Tibial artery (tissue), 4 donors: ENCODE data around the gene PRKCB.

Source experiments
- DNase-seq, 2 donors: peaks; one replicate each; pipeline ENCODE4 v3.0.0-alpha.2; 2019
- H3K27ac ChIP-seq, 2 donors: fragments of 200-600 bp; sonication (generic) in 1 of 2; 1 replicate in 1 of 2; 2 replicates in 1 of 2; pipeline ENCODE4 v1.5.1; 2018 to 2019; ENCODE audit warnings: mild to moderate bottlenecking in 1 of 2
- H3K27me3 ChIP-seq, 2 donors: fragments of 200-600 bp; sonication (generic) in 1 of 2; one replicate each; pipeline versions ENCODE4 v1.5.1 to v1.6.0; 2016 to 2019
- H3K36me3 ChIP-seq, 3 donors: fragments of 200-600 bp; sonication (generic) in 2 of 3; one replicate each; pipeline ENCODE4 v1.5.1; 2016 to 2019; ENCODE audit warnings: mild to moderate bottlenecking in 2 of 3
- H3K4me1 ChIP-seq, 4 donors: fragments of 200-600 bp; sonication (generic) in 2 of 4; 1 replicate in 3 of 4; 2 replicates in 1 of 4; pipeline ENCODE4 v1.5.1; 2016 to 2019
- H3K4me3 ChIP-seq, 2 donors: fragments of 200-600 bp; sonication (generic) in 1 of 2; 1 replicate in 1 of 2; 2 replicates in 1 of 2; pipeline ENCODE4 v1.5.1; 2018 to 2019; ENCODE audit warnings: mild to moderate bottlenecking in 2 of 2
- H3K9me3 ChIP-seq, 3 donors: fragments of 200-600 bp; sonication (generic) in 1 of 3; one replicate each; pipeline ENCODE4 v1.5.1; 2016 to 2019
- intact Hi-C: fragments of 100-400 bp; cut with DNase I; formaldehyde crosslinking; loops from one replicate; pipeline ENCODE4 v1.15.0; 2023; ENCODE audit warnings: low total_unique reads
- TF ChIP-seq, protein P1 (sequence below), 2 experiments: fragments of 200-600 bp in 1 of 2; fragments of 450-650 bp in 1 of 2; IDR thresholded peaks; one replicate each; pipeline ENCODE4 v1.5.1; 2017 to 2019; ENCODE audit warnings: antibody characterized with exemption in 2 of 2, mild to moderate bottlenecking in 1 of 2, moderate library complexity in 1 of 2

The PRKCB gene

DNA sequence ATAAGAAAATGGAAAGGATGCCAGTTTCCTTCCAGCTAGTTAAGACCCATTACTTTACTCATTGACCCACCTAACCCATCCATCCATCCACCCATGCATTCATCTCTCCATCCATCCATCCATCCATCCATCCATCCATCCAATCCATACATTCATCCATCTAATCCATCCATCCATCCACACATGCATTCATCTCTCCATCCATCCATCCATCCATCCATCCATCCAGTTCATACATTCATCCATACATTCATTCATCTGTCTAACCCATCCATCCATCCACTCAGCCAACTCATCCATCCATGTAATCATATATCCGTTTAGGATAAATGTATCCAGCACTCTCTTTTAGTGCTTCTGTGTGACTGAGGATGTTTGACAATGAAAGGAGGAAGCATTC lies 241.5 kb downstream of the PRKCB start:
- H3K9me3 ChIP-seq: no peaks in the 10 kb centered on the region
- intact Hi-C loops: no loop called here
- TF ChIP-seq, protein P1, sequence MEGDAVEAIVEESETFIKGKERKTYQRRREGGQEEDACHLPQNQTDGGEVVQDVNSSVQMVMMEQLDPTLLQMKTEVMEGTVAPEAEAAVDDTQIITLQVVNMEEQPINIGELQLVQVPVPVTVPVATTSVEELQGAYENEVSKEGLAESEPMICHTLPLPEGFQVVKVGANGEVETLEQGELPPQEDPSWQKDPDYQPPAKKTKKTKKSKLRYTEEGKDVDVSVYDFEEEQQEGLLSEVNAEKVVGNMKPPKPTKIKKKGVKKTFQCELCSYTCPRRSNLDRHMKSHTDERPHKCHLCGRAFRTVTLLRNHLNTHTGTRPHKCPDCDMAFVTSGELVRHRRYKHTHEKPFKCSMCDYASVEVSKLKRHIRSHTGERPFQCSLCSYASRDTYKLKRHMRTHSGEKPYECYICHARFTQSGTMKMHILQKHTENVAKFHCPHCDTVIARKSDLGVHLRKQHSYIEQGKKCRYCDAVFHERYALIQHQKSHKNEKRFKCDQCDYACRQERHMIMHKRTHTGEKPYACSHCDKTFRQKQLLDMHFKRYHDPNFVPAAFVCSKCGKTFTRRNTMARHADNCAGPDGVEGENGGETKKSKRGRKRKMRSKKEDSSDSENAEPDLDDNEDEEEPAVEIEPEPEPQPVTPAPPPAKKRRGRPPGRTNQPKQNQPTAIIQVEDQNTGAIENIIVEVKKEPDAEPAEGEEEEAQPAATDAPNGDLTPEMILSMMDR (IDR thresholded peaks at IDR 0.05): no peak
- peaks cover 0 to 27% (median 3%) of the 10 kb centered on the region in 4 donors for H3K4me1 ChIP-seq
- no peak overlapping the region for H3K4me3 ChIP-seq
- H3K27me3 ChIP-seq: no peaks in the 10 kb centered on the region
- H3K36me3 ChIP-seq: no peaks in the 10 kb centered on the region
- H3K27ac ChIP-seq: no peak overlapping the region
- no peak for DNase-seq

DNA sequence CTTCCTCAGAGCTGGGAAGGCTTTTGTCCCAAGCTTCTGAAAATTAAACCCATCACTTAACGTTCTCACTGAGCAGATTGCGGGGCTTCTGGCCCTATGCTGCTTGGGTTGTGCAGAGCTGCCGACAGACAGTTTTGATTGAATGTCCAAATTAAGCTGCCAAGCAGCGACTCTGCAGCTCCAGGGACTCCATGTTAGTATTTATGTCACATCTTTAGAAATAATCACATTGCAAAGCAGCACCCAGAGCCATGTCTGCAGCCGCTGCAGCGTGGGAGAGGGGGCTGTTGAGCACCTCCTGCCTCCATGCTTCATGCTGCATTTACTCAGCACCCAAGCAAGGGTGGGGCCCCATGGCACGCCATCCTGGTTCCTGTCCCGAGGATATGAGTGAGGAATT lies 242.2 kb downstream of the PRKCB start:
- Histone ChIP-seq H3K4me3 (no peak overlapping the region), H3K4me1 (peaks cover 0 to 23% (median 3%) of the 10 kb centered on the region in 4 donors), H3K27ac (no peak overlapping the region), H3K27me3 (no peaks in the 10 kb centered on the region), H3K9me3 (no peaks in the 10 kb centered on the region), H3K36me3 (no peaks in the 10 kb centered on the region)
- TF ChIP-seq, protein P1 (IDR thresholded peaks at IDR 0.05): no peak
- intact Hi-C loops: no loop called here
- no peak for DNase-seq

DNA sequence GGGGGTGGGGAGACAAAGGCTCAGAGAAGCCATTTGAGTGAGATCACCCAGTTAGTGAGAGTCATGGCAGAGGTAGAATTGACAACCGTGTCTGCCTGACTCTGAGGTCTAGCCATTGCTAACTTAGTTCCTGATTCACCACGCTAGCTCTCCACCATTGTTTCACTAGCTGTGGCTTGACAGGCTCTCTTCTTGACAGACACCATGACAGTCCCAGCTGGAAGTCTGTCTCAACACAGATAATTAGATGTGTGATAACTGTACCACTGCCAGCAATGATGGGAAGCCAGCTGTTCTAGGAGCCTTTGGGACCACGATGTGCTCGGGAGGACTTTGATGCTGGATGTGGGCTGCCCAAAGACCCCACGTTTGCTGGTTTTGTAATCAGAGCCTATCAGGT lies 249.9 kb downstream of the PRKCB start:
- Histone ChIP-seq H3K4me3 (no peak overlapping the region), H3K4me1 (peaks cover 0 to 13% (median 0%) of the 10 kb centered on the region in 4 donors), H3K27ac (no peak overlapping the region), H3K36me3 (no peaks in the 10 kb centered on the region), H3K9me3 (no peaks in the 10 kb centered on the region), H3K27me3 (no peaks in the 10 kb centered on the region)
- DNase-seq: no peak
- TF ChIP-seq, protein P1 (IDR thresholded peaks at IDR 0.05): no peak
- intact Hi-C loops: no loop called here

DNA sequence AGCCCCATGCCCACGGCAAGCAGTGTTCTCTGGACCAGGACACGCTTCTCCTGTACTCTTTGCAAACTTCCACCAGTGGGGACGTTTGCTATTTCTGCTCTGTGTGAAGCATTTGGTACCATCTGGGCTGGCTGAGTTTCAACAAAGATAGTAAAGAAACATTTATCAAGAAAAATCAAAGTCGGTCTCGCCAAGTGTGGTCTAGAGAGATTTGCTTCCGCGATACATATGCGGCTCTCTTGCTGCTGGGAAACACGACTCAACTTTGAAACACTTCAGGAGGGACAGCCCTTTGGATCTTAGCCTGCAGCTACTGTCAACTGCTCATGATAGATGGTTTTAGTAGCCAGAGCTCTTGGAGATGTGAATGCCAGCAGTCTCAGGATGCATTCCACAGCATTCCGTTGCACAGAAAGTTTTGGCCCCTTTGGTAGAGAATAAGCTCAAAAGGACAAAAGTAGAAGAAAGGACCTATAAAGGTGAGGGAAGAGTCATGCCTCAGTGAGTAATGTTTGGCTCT lies 252.2 kb downstream of the PRKCB start:
- no peak for DNase-seq
- Histone ChIP-seq H3K9me3 (no peaks in the 10 kb centered on the region), H3K36me3 (no peaks in the 10 kb centered on the region), H3K27ac (no peak overlapping the region), H3K27me3 (no peaks in the 10 kb centered on the region), H3K4me3 (no peak overlapping the region), H3K4me1 (peaks cover 0 to 13% (median 0%) of the 10 kb centered on the region in 4 donors)
- intact Hi-C loops: no loop called here
- TF ChIP-seq, protein P1 (IDR thresholded peaks at IDR 0.05): no peak

DNA sequence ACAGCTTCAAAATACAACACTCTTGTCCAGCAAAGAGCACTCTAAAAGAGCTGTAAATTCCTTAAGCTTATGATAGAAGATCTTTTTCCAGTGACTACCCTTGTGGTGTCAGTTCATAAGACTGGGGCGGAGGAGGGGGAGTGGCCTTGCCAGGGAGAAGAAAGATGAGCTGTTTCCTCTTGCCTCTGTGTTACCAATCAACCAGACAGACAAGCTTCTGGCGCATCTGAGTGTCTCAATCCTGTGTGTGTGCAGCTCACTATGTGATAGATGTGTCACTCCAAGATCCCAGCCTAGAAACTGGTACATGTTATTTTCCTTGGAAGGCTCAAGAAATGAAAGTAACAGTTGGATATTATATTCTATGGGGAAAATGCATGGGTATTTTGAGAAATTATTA lies 253.0 kb downstream of the PRKCB start:
- H3K4me3 ChIP-seq: no peak overlapping the region
- no peak overlapping the region for H3K27ac ChIP-seq
- no peaks in the 10 kb centered on the region for H3K9me3 ChIP-seq
- no peak for DNase-seq
- no peaks in the 10 kb centered on the region for H3K36me3 ChIP-seq
- peaks cover 0 to 13% (median 0%) of the 10 kb centered on the region in 4 donors for H3K4me1 ChIP-seq
- intact Hi-C loops: no loop called here
- TF ChIP-seq, protein P1 (IDR thresholded peaks at IDR 0.05): no peak
- H3K27me3 ChIP-seq: no peaks in the 10 kb centered on the region

DNA sequence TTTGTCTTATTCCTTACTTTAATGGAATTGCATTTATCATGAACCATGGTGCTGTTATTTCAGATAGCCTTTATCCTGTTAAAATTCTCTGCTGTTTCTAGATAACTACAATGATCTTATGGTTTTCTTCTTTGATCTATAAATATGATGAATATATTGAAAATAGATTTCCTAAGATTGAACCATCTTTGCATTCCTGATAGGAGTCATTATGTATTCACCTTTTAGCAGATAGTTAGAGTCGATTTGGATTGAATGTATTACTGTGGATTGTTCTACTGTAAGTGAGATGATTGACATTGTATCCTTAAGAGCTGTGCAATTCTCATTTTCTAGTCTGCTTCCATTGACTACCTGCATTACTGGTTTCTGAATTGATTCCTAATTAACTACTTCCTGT lies 255.3 kb downstream of the PRKCB start:
- no peak for DNase-seq
- H3K4me3 ChIP-seq: no peak overlapping the region
- H3K36me3 ChIP-seq: no peaks in the 10 kb centered on the region
- TF ChIP-seq, protein P1 (IDR thresholded peaks at IDR 0.05): no peak
- H3K27ac ChIP-seq: no peak overlapping the region
- H3K4me1 ChIP-seq: peaks cover 0 to 13% (median 0%) of the 10 kb centered on the region in 4 donors
- intact Hi-C loops: no loop called here
- H3K9me3 ChIP-seq: no peaks in the 10 kb centered on the region
- no peaks in the 10 kb centered on the region for H3K27me3 ChIP-seq
